Activated CD4-positive, alpha-beta T cell treated with anti-CD3 and anti-CD28 coated beads, Interleukin-2, amount 50 U/mL, for 1 hour (primary cell): ENCODE results near the gene SLC9A8.

Source experiments
- DNase-seq: peaks from one replicate; pipeline ENCODE4 v3.0.0-alpha.2; 2020

Gene SLC9A8

GRCh38 chr20:49919461-49919860 is 106.8 kb downstream of the SLC9A8 start:
- no peak for DNase-seq

GRCh38 chr20:49924247-49924646 is 111.6 kb downstream of the SLC9A8 start:
- no peak for DNase-seq

DNA sequence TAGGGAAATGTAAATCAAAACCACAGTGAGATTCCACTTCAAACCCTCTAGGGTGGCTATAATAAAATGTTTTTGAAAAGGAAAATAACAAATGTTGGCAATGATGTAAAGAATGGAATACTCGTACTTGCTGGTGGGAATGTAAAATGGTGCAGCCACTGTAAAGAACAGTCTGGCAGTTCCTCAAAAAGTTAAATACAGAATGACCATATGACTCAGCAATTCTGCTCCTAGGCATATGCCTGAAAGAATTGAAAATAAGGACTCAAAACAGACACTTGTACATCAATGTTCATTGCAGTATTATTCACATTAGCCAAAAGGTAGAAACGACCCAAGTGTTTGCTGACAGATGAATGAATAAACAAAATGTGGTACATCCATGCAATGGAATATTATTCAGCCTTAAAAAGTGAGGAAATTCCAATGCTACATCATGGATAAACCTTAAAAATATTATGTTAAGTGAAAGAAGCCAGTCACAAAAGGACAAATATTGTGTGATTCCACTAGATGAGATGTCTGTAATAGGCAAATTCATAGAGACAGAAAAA is 113.3 kb downstream of the SLC9A8 start:
- no peak for DNase-seq

DNA sequence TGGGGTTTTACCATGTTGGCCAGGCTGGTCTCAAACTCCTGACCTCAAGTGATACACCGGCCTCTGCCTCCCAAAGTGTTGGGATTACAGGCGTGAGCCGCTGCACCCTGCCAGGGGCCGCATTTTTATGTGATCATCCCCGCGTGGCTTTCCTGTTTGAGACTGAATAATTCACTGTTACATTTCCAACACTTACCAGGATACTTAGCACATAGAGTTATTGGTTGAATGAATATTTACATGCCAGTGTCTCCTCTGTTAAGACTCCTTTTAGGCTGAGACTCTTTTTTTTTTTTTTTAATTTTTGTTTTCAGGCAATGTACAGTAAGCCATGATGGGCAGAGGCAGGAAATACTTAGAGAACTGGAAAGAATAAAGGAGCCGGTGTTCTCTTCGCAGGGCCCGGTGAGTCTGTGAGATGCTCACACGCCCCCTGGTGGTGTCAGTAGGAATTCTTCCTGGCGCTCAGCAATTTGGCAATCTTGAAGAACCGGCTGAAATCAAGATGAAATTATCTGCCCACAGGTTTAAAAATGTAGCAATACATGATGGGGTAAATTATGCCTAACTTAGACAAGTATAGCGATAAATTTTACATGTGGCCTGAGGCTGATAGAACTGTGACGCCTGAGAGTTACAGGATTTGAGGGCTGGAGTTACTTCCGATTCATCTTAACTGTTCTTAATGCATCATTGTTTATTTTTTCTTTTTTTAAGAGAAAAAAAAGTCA is 115.9 kb downstream of the SLC9A8 start:
- peak; percentile 80 for DNase-seq

GRCh38 chr20:49929142-49929494 is 116.5 kb downstream of the SLC9A8 start:
- no peak for DNase-seq

- DNase-seq: no peak
Observed at GRCh38 chr20:49935746-49936152, 123.1 kb downstream of the SLC9A8 start.

DNA sequence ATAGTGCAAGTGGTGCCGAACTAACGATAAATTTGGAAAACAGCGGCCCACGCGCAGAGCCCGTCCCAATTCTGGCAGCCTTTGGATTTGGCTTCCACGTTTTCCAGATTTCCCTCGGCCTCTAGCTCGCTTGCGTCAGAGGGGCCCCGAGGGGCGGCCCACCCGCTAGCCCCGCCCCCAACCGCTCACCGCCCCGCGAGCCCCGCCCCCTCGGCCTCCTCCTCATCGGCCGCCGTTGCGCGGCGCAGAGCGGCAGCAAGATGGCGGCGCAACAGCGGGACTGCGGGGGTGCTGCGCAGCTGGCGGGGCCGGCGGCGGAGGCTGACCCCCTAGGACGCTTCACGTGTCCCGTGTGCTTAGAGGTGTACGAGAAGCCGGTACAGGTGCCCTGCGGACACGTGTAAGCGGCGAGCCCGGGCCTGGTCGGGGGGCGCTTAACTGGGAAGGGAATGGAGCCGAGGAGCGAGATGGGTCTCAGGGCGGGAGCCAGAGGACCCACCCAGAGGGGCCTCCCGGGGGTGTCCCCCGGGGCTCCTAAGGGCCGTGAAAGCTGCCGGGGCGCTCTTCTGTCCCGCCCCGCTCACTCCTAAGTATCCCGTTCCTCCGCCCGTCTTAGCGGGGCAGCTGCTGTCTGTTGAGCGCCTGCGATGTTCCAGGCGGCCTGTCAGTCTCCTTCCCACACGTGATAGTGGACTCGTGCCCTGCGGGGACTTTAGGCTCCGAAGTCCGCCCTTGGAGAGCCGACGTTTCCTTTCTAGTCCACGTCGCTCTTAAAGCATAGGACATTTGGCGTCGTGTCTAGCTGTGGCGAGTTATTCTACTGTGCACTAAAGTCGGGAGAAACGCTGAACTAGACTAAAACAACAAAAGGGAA is 123.8 kb downstream of the SLC9A8 start, which contains the start of gene RNF114:
RNF114 (plus strand) TSS at position 245 of the 874 bp plus-strand sequence; CDS start at position 261, 16 bp downstream.
- DNase-seq: peak; percentile 92

DNA sequence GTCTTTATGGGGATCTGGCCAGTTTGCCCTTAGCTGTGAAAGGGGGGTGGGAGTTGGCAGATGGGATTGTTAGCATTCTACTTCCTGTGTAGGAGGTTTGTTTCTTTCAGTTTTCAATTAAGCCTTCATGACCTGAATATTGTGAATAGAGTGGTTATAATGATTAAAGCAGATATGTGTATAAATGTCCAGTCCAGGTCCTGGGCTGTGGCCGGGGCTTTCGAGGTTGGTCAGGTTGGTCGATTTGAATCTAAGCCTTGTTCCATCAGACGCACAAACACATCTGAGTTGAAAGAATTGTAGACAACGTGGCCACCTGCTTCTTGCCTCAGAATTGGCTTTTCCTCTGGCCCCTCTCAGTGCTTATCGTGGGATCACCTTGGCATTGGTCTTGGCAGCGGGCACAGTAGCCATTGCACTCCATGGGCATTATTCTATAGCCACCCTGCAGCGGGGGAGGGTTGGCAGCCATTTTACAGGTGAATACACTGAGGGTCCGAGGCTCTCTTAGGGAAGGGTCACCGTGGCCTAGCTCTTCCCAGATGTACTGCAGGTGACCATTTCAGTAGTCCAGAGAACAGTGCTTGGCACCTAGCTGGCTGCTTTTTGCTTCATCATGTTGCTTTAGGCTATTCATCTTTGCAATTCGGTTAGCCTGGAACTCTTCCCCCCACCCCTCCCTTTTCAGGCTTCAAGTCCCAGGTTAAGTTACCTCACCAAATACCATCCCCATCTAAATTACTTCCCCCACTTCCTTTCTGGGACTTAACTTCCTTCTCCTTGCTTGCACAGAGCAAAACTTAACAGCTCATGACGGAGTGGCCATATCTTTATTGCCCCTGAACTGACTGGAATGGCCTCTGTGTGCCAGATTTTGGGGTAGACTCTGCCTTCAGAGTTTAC is 124.7 kb downstream of the SLC9A8 start:
- DNase-seq: no peak

DNA sequence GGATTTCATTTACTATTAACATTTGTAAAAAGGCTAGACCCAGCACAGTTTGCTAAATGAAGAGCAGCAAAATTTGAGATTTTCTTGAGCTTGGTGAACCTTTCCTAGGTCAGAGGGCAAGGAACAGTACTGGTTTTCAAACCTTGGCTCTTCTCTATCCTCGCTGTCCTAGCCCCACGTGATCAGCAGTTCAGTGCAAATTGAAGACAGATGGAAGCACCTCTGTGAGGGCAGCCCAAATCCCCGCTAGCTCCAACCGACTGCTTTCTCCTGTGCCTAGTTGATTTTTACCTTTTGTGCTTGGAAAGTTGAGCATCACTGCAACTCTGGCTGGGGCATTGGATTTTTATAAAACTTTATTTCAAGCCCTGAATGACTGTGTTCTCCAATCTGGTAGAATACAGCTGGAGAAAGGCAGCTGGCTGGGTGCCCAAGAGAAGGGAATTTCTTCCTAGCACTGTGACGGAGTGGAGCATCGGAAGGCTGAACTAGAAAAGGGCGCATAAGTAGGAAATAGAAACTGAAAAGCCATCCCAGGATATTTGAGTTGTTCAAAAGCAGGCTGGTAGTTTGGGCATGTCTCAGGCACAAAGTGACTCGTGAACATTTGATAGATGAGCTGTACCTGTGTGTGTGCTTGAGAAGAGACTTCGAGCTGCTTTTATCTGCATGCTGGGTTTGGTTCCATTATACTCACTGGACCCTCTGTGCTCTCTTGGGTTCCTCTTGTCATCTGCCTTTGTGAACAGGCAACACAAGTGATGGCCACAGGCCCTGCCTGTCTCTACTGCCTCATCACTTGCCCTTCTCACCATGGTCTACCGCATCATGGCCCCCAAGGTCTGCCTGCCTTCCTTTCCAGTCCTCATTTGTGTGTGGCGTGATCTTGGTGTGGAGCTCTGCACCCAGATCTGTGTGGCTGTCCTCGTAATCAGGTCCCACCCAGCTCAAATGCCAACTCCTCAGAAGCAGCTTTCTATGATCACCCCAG is 125.8 kb downstream of the SLC9A8 start:
- DNase-seq: no peak

- DNase-seq: no peak
Observed at GRCh38 chr20:49941456-49941855, 128.8 kb downstream of the SLC9A8 start.
